HT1080 (cell line): Measurements from ENCODE around the gene SLC38A8. TPM values are rescaled to one million over a fixed set of nuclear protein-coding genes. Genes with fewer than 3 reads are reported as not detected.
A peak's percentile ranks its signal among the peaks of the same experiment; 100 is the strongest.

ENCODE experiments used
- DNase-seq: peaks from one replicate; pipeline ENCODE4 v3.0.0-alpha.2; 2015; ENCODE audit warnings: low read depth
- total RNA-seq: library from RNA; depleted of rRNA; stranded (reverse); fragments of >200 nt; shearing (Covaris generic); gene quantifications from 2 replicates; pipeline ENCODE4 v1.2.3, GENCODE V29; 2014

SLC38A8 gene
- total RNA-seq, 1 experiment from 2014 or later: not detected

DNA sequence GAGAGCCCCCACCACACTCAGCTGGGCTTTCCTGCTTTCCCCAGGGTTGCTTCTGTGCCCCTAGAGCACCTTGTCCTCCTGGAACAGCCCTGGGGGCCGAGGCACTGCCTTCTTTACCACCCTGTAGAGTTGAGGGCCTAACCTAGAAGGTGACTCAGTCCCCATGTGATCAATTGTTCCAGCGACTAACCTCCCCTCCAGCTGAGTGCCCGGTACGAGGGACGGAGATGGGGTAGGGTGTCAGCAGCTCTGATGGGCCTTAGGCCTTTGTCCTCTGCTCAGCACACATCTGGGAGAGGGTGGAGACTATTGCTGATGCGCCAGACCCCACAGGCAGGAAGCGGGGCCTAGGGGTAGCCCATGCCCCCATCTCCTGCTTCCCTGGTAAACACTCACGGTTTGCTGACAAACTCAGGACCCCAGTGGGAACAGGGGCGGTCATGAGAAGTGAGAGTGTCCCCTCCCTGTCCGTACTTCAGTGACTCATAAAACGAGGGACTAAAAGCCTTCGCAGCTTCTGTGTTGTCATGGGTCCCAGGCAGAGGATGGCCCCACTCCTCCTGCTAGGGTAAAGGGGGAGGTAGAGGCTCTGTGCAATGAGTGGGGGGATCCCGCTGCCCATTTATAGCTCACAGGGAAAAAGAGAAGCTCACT is 41.5 kb downstream of the SLC38A8 start:
- DNase-seq: peak; percentile 29

DNA sequence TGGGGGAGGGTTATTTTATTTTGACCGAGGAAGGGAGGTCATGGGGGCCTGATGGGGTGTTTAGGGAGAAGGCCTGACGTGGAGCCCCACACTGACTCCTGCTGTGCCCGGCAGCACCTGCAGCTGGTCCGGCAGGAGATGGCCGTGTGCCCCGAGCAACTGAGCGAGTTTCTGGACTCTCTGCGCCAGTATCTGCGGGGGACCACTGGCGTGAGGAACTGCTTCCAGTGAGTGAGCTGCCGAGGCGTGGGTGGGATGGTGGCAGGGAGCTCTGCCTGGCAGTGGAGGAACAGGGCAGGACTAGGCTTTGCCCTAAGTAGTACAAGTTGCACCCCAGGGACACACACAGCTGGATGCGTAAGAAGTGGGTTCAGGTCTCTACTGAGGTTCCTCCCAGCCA is 44.5 kb downstream of the SLC38A8 start:
- no peak for DNase-seq

DNA sequence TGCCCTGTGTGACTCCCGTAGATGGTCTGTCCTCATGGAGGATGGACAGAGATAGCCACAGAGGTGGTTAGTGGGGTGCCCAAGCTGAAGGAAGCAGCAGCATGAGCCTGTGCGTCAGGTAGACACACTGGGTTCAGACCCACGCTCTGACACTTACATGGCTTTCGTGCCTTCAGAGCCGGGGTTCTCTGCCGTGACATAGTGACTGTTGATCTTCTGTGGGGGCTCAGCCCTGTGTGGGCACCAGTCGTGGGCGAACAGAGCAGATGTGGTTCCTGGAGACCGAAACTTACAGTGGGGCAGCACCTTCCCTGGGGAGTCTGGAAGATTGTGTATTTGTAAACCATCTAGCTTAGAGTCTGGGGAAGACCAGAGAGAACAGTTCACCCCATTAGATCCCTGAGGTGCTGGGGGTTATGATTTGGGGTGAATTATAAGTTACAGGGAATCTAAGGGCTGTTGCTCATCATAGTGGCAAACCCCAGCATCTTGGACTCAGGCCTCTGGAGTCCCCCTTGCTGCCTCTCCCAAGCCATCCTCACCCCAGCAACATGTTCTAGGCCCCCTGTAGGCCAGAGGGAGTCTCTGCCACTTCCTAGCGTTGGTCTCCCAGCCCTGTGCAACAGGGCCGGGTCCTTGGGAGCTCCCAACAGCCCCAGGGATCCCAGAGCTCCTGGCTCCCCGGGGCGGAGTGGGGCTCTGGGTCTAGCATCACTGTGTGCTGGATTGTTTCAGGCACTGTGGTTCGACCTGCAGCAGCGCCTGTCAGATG is 45.9 kb downstream of the SLC38A8 start:
- no peak for DNase-seq

DNA sequence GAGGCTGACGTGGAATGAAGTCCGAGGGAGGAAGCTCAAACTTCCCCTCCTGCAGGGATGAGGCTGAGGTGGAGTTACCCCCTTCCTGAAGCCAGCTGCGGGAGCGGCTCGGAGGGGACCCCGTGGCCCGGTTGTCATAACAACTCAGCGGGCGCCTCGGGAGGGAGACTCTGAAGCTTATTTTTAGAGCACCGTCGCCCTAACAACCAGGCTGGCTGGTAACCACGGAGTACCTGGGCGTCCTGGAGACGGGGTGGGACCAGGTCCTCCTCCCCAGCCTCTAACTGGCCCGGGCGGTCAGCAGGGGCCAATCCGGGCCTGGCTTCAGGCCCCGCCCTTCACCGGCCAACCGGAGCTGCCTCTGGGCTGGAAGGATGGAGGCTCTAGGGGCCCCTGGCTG is 46.8 kb downstream of the SLC38A8 start:
- no peak for DNase-seq

DNA sequence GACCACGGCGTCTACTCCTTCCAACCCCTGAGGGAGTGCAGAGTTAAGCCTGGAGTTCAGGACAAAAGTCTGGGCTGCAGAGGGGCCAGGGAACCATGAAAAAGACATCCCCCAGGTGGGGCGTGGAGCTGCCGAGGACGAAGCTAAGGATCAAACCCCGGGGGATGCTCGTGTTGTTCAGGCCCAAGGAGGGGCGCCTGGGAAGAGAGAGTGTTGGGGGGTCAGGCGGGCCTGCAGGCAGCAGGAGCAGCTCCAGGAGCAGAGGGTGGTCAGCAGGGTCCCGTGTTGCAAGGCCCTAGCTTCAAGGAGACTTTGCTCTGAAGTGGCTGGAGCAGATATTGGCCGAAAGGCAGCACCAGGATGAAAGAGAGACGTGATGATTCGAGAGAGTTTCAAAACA is 47.9 kb downstream of the SLC38A8 start:
- DNase-seq: no peak

DNA sequence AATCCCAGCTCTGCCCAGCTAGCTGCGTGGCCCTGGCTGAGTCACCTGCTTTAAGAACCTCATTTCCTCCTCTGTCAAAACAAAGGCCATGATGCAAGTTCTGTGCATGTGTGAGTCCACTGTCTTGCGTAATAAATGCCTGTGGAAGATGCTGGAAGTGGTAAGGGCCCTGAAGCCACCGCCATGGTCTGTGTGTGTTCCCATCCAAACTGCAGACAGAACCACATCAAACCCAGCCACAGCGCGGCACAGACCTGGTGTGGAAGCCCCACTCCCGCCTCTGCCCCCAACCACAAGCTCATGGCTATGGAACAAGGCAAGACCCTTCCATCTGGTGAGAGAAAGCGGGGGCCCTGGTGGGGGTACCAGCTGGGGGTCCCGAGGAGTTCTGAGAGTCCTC is 48.5 kb downstream of the SLC38A8 start:
- DNase-seq: peak; percentile 77

DNA sequence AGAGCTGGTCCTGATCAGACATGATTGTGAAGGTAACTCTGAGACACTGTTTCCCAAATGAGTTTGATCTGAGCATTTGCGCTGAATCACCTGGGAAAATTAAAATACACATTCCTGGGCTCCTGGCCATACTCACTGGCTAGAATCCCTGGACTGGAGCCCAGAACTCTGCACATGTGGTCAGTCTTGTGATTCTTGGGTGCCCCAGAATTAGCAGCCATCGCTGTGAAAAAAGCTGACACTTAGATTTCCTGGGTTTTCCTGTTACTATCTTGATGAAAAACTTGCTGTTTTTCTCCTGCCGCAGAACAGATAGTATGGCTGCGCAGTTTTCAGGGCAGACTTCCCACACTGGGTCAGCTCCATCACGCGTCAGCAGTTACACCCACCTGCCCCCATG is 50.0 kb downstream of the SLC38A8 start:
- DNase-seq: peak; percentile 11

DNA sequence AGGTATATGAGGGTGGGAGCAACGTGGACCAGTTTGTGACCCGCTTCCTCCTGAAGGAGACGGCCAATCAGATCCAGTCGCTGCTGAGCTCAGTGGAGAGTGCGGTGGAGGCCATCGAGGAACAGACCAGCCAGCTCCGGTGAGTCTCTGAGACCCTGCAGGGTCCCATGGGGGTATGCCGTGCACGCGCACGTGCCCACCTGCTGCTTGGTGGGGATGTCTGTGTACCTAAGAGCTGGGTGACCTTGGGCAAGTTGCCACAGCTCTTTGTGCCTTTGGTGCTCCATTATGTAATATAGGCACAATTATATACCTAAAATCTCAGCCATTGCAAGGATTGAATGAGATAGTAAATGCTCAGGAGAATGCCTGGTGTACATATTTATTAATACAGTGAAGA is 52.1 kb downstream of the SLC38A8 start:
- no peak for DNase-seq

DNA sequence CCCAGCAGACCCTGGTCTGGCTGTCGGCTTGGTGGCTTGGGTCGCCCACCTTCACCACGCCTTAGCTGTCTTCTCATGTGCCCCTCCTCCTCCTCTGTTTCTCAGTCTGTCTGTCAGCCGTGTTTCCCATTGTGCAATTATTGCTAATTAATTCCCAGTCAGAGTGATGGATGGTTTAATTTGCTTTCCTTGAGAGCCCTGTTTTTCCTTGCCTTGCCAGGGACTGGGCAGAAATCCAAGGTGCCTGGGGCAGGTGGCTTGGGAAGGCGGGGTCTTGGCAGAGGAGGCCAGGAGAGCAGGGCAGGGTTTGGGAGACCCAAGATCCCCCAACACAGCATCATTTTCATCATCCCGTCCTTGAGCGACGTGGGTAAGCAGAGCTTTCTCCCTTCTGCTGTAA is 53.3 kb downstream of the SLC38A8 start:
- no peak for DNase-seq

DNA sequence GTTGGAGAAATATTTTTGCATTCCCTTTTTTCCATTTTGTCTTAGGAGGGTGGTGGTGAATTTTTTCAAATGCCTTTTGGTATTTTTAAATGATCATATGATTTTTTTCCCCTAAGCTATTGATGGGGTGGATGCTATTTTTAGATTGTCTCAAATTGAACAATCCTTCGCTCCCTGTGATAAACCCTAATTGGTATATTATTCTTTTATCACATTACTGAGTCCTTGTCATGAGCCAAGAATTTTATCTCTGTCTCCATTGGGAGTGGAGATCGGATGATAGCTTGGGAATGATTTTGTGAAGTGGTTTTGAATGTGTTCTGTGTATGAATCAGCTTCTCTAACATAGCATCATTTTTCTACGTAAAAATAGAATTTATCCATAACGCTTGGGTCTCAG is 59.1 kb downstream of the SLC38A8 start:
- DNase-seq: no peak

DNA sequence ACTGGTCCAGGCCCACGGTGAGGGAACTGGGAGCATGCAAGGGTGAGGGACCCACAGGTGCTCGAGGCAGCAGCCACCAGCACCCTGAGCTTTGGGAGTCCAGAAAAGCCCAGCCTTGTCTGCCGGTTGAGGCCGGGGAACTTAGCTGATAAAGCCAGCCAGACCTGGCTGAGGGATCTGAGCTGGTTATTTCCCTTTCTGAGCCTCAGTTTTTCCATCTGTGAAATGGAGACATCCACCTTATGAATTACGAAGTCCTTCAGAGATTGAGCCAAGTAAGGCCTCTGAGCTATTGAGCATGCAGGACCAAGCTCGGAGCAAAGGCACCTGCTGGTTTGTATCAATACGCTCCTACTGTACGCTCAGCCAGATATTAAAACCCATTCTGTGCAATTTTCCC is 60.8 kb downstream of the SLC38A8 start:
- DNase-seq: no peak

DNA sequence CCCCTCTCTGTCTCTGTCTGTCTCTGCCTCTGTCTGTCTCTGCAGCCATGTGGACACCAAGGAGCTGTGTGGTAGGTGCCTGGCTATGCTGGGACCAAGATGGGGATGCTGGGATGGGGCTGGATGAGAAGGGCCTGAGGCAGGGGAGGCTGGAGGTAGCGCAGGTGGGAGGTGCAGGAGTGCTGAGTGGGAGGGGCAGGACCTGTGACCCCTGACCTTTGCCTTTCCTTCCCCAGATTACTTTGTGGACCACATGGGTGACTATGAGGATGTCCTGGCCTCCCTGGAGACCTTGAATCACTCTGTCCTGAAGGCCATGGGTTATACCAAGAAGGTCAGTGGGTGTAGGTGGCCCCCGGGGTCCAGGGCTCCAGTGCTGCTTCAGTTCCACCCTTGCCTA is 61.8 kb downstream of the SLC38A8 start:
- no peak for DNase-seq

DNA sequence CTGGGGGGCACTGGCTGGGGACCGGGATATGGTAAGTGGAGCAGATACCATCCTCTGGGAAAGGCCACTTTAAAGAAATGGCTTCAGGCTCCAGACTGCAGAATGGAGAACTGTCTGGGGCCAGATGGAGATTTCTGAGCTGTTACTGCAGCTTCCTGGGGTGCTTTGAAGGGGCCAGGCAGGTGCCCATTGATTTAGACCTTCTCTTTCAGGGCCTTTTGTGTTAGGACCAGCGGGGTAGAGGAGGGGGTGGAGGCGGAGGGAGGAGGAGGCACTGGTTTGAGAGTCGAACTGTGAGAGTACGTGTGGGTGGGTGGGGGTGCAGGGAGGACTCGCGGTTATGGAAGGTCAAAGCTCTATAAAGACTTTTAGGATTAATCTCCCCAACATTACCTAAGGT is 63.2 kb downstream of the SLC38A8 start:
- DNase-seq: no peak

DNA sequence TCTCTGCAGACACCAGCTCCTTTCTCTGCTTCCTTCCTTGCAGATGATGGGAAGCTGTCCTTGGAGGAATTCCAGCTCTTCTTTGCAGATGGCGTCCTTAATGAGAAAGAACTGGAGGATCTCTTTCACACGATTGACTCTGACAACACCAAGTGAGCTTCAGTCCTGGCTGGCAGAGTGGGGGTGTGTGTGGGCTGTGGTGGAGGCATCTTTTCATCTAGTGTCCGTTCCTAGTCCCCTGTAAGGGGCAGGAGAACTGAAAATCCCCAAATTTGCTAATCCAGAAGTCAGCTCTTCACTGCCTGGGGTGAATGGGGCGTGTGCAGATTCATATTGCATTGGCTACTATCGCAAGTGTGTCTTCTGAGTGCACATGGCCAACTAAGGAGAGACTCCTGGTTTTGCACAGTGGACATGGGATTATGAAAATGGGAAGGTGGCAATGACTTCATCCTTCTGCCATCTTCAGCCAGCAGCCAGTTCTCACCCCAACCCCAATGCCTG is 64.1 kb downstream of the SLC38A8 start:
- DNase-seq: no peak

DNA sequence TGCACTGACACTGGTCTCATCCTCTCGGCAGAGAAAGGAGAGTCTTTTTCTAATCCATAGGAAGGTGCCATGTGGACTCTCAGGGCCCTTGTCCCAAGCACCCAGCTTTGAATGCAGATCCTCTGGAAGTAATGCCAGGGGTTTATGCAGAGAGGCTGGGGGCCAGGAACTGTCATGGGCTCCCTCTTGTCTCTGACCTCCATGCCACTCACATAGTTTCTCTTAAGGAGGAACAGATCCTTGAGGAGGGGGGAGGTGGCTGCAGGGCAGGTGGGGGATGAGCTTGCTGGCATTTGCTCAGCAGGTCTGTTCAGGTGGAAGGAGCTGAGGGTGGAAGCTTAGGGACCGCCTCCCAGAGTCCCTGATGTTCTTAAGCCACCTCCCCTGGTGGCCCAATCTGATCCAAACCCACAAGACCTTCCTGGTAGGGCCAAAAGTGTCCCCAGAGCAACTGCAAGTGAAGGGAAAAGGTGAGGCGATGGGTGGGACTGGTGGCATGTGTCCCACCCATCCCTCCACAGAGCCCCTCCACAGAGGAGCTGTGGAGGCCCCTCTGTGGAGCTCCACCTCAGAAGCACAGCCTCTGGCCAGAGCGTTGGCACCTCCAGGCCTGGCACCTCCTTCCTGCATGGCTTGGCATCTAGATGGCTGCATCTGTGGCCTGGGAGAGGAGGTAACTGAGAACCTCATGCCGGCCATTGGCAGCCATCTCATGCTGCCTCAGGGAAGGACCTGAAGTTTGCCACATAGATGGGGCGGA is 65.4 kb downstream of the SLC38A8 start:
- DNase-seq: no peak

DNA sequence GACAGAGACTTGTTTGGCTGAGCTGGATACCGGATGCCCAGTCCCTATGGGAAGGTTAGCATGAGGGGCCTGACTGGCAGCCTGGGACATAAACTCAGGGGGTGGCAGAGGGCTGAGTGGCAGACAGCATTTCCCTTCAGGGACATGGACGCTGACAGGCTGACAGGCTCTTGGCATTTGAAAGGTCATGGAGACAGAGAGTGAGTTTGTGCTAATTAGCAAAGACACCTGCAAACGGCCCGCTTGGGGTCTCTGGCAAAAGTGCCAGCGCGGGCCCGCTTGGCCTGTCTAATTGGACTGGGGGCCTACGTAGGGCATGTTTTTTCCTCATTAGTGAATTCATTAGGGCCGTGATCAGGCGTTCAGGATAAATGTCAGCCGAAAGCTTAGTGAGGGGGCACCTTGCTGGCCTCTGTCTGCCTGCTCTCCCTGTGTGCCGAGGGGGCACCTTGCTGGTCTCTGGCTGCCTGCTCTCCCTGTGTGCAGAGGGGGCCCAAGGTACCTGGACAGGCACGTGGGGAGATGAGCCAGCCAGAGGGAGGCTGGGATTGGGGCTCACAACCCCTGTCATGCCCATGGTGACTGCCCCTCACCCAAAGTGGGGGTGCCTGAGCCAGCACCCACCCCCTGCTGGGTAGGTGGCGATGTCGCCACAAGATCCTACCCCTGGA is 66.9 kb downstream of the SLC38A8 start:
- DNase-seq: no peak

DNA sequence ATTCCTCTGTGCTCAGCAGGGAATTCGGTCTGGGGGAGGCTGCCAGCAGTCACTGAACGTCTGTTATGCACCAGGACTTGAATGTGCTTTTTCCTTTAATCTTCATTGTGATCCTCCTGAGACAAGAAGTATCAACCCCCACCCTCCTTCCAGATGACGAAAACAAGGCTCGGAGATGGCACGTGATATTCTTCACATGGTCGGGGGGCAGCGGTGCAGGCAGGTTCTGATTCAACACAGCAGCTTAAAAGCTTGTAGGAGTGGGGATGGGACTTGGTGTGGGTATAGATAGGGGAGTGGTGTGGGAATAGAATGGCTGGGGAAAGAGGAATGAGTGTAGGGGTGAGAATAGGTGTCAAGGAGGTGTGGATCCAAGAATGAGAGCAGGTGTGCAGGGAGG is 68.1 kb downstream of the SLC38A8 start:
- DNase-seq: no peak

DNA sequence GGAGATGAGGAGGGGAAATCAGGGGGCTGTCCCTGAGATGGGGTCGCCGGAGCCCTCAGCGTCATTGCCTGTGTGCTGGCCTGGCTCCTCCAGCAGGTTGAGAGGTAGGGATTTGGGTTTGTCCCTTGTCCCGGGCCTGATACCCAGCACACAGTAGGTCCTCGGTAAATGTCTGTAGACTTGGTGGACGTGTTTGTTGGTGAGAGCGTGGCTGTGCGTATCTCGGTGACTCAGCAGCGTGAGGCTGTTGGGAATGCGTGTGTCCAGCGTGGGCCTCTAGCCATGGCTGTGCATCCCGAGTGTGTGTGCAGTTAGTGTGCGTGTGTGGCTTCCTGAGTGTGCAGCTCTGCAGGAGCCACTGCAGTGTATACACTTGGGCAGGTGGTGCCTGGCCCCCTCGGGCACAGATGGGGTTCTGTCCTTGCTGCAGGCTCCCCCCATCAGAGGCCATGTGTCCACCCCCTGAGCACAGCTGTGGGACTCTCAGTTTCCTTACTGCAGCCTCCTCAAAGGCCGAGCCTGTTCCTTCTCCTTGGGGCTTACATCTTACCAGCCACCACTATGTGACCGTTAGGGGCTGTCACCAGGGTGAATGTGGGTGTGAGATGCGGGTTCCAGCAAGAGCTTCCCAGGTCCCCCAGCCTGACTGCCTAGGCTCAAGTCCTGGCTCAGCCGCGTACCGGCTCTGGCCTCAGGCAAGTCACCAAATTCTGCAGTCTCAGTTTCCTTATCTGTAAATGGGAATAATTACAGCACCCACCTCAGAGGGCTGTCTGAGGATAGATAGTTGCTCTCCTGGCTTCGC is 68.8 kb downstream of the SLC38A8 start:
- no peak for DNase-seq

DNA sequence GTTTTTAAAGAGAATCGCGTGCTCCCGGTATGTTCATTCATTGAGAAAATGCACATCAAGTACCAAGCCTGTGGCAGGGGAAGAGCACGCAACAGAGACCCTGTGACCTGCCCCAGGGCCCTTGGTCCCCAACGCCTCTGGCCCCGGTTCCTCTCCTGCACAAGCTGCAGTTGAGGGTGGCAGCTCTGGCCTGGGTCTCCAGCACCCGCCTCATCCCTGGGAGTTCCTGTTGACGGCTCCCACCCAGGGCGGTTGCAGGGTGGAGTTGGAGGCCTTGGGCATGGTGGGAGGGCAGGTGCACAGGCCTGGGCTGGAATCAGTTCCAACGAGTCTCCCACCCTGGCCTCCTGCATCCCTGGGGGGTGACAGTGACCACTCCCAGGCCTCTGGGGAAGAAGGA is 69.5 kb downstream of the SLC38A8 start:
- no peak for DNase-seq

DNA sequence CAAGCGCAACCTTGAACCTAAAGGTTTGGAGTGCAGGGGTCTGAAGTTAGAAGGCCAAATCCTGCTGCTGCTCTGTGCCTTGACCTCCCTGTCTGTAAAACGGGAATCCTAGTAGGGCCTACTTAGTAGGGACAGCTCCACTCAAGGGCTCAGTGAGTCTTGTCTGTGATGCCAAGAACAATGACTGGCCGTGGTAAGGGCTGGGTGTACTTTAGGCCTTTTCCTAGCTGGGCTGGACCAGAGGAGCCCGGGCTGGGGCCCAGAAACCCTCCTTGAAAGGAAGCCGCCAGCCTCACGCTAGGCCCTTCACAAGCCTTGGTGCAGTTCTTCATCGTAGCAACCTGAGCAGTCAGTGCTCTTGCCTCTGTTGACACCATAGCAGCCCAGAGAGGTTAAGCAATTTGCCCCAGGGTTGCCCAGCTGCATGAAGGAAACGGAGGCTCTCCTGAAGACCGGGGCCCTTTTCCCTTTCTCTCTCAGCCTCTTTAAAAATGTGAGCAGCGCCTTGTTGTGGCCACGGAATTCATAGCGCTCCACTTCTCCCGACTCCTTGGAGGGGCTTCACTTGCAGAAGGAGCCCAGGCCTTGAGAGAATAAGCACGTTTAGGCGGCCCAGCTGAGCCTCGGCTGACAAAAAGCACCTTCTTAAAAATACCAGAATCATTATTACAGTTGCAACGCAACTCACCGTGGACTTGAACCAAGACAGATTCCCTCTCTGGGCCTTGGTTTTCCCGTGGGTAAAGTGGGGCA is 70.2 kb downstream of the SLC38A8 start:
- no peak for DNase-seq
